Astrocyte (in vitro differentiated cells and primary cell): ENCODE measurements around the gene RSPH1. TPM values are rescaled to one million over a fixed set of nuclear protein-coding genes. Genes with fewer than 3 reads are reported as not detected.

Source experiments
- DNase-seq: peaks from one replicate; pipeline ENCODE4 v3.0.0-alpha.2; 2010; ENCODE audit warnings: low read depth
- FAIRE-seq: peaks from 2 replicates; lab custom pipeline; 2011; peaks lifted over from hg19 to GRCh38; lab: Jason Lieb, UNC
- H2AFZ ChIP-seq: 2 replicates; pipeline ENCODE4 v1.6.0; 2012; ENCODE audit warnings: low read depth, low read length, inconsistent platforms
- H3K27ac ChIP-seq: 2 replicates; pipeline ENCODE4 v1.5.1; 2011; ENCODE audit warnings: low read depth, low read length, inconsistent platforms
- H3K27me3 ChIP-seq: 2 replicates; pipeline ENCODE4 v1.6.0; 2011; ENCODE audit warnings: low read length, inconsistent platforms; ENCODE audit not compliant: insufficient read depth
- H3K36me3 ChIP-seq: 2 replicates; pipeline ENCODE4 v1.5.1; 2011; ENCODE audit warnings: low read length, inconsistent platforms; ENCODE audit not compliant: insufficient read depth
- H3K4me1 ChIP-seq: 2 replicates; pipeline ENCODE4 v1.5.1; 2011; ENCODE audit warnings: low read length, inconsistent platforms; ENCODE audit not compliant: insufficient read depth
- H3K4me2 ChIP-seq: 2 replicates; pipeline ENCODE4 v1.6.0; 2012; ENCODE audit warnings: low read length, inconsistent platforms
- H3K4me3 ChIP-seq: 2 replicates; pipeline ENCODE4 v1.5.1; 2011; ENCODE audit warnings: low read depth, mild to moderate bottlenecking, low read length, inconsistent platforms; ENCODE audit not compliant: insufficient read depth
- H3K79me2 ChIP-seq: 2 replicates; pipeline ENCODE4 v1.6.0; 2012; ENCODE audit warnings: mild to moderate bottlenecking, low read length, inconsistent platforms; ENCODE audit not compliant: insufficient read depth
- H3K9ac ChIP-seq: 2 replicates; pipeline ENCODE4 v1.6.0; 2012; ENCODE audit warnings: mild to moderate bottlenecking, low read length, inconsistent platforms
- H3K9me3 ChIP-seq: 2 replicates; pipeline ENCODE4 v1.5.1; 2012; ENCODE audit warnings: low read depth, mild to moderate bottlenecking, low read length, inconsistent platforms; ENCODE audit not compliant: insufficient read depth
- H4K20me1 ChIP-seq: 2 replicates; pipeline ENCODE4 v1.6.0; 2012; ENCODE audit warnings: low read length, inconsistent platforms; ENCODE audit not compliant: insufficient read depth
- H3K27ac Mint-ChIP-seq: one replicate; pipeline ENCODE4 v1.8.0; 2021; ENCODE audit warnings: mild to moderate bottlenecking, mixed read lengths; ENCODE audit not compliant: unreplicated experiment
- H3K27me3 Mint-ChIP-seq: one replicate; pipeline ENCODE4 v1.8.0; 2021; ENCODE audit warnings: low read depth, mixed read lengths; ENCODE audit not compliant: unreplicated experiment
- H3K36me3 Mint-ChIP-seq: one replicate; pipeline ENCODE4 v1.8.0; 2021; ENCODE audit warnings: low read depth, mixed read lengths; ENCODE audit not compliant: unreplicated experiment
- H3K4me1 Mint-ChIP-seq: one replicate; pipeline ENCODE4 v1.8.0; 2021; ENCODE audit warnings: low read depth, mixed read lengths; ENCODE audit not compliant: unreplicated experiment
- H3K4me3 Mint-ChIP-seq: one replicate; pipeline ENCODE4 v1.8.0; 2021; ENCODE audit warnings: mild to moderate bottlenecking, moderate library complexity, mixed read lengths; ENCODE audit not compliant: unreplicated experiment
- H3K9me3 Mint-ChIP-seq: one replicate; pipeline ENCODE4 v1.8.0; 2021; ENCODE audit warnings: mild to moderate bottlenecking, mixed read lengths; ENCODE audit not compliant: unreplicated experiment
- EZH2 ChIP-seq: IDR thresholded peaks from 2 replicates; pipeline ENCODE4 v1.6.1; 2012; ENCODE audit warnings: mild to moderate bottlenecking, low read length, inconsistent platforms; ENCODE audit not compliant: insufficient read depth
- total RNA-seq: library from RNA; stranded (reverse); gene quantifications from 2 replicates; pipeline ENCODE4 v1.2.1, GENCODE V29; 2021
- TF ChIP-seq, protein P1 (sequence below): IDR thresholded peaks from 2 replicates; pipeline ENCODE4 v1.5.1; 2011; ENCODE audit warnings: low read depth, mild to moderate bottlenecking, inconsistent platforms, low read length, moderate library complexity; ENCODE audit not compliant: insufficient read depth

Gene RSPH1
- total RNA-seq, 1 donor from 2014 or later = 0.43 TPM

GRCh38 chr21:42429856-42430255 lies 66.2 kb downstream of the RSPH1 start:
- H3K27ac Mint-ChIP-seq = no peak overlapping the region
- FAIRE-seq = no peak
- H3K9me3 Mint-ChIP-seq = peaks cover 11% of the 10 kb centered on the region

GRCh38 chr21:42429021-42429420 lies 67.0 kb downstream of the RSPH1 start:
- H3K9me3 Mint-ChIP-seq = peaks cover 11% of the 10 kb centered on the region
- no peaks in the 10 kb centered on the region for H4K20me1 ChIP-seq
- peaks cover 7% of the 10 kb centered on the region for H3K27me3 ChIP-seq
- DNase-seq = no peak
- H3K4me3 Mint-ChIP-seq = no peak overlapping the region
- H3K4me1 ChIP-seq = no peaks in the 10 kb centered on the region
- TF ChIP-seq, protein P1, sequence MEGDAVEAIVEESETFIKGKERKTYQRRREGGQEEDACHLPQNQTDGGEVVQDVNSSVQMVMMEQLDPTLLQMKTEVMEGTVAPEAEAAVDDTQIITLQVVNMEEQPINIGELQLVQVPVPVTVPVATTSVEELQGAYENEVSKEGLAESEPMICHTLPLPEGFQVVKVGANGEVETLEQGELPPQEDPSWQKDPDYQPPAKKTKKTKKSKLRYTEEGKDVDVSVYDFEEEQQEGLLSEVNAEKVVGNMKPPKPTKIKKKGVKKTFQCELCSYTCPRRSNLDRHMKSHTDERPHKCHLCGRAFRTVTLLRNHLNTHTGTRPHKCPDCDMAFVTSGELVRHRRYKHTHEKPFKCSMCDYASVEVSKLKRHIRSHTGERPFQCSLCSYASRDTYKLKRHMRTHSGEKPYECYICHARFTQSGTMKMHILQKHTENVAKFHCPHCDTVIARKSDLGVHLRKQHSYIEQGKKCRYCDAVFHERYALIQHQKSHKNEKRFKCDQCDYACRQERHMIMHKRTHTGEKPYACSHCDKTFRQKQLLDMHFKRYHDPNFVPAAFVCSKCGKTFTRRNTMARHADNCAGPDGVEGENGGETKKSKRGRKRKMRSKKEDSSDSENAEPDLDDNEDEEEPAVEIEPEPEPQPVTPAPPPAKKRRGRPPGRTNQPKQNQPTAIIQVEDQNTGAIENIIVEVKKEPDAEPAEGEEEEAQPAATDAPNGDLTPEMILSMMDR = no peak
- no peak for TF ChIP-seq EZH2
- H3K36me3 ChIP-seq = no peaks in the 10 kb centered on the region
- H3K9ac ChIP-seq = no peak overlapping the region
- H3K79me2 ChIP-seq = no peaks in the 10 kb centered on the region
- peaks cover 58% of the 10 kb centered on the region for H3K27me3 Mint-ChIP-seq
- no peak overlapping the region for H3K4me3 ChIP-seq
- no peak overlapping the region for H3K27ac Mint-ChIP-seq
- no peaks in the 10 kb centered on the region for H3K4me1 Mint-ChIP-seq
- H3K4me2 ChIP-seq = no peak overlapping the region
- no peak overlapping the region for H2AFZ ChIP-seq
- FAIRE-seq = no peak
- peaks cover 8% of the 10 kb centered on the region for H3K9me3 ChIP-seq
- H3K36me3 Mint-ChIP-seq = no peaks in the 10 kb centered on the region
- H3K27ac ChIP-seq = no peak overlapping the region

More at GRCh38 chr21:42429856-42430255, 66.2 kb downstream of the RSPH1 start:
- DNase-seq = no peak
- H3K4me1 ChIP-seq = no peaks in the 10 kb centered on the region
- peaks cover under 1% of the 10 kb centered on the region for H3K27me3 ChIP-seq
- H3K79me2 ChIP-seq = no peaks in the 10 kb centered on the region
- no peak overlapping the region for H2AFZ ChIP-seq
- no peak overlapping the region for H3K27ac ChIP-seq
- H4K20me1 ChIP-seq = no peaks in the 10 kb centered on the region
- H3K27me3 Mint-ChIP-seq = peaks cover 59% of the 10 kb centered on the region
- no peak overlapping the region for H3K4me3 ChIP-seq
- H3K4me3 Mint-ChIP-seq = no peak overlapping the region
- no peaks in the 10 kb centered on the region for H3K4me1 Mint-ChIP-seq
- TF ChIP-seq, protein P1 = no peak
- TF ChIP-seq EZH2 = no peak
- H3K9me3 ChIP-seq = peaks cover 8% of the 10 kb centered on the region
- no peak overlapping the region for H3K4me2 ChIP-seq
- H3K9ac ChIP-seq = no peak overlapping the region
- no peaks in the 10 kb centered on the region for H3K36me3 Mint-ChIP-seq
- no peaks in the 10 kb centered on the region for H3K36me3 ChIP-seq

GRCh38 chr21:42427809-42428419 lies 68.1 kb downstream of the RSPH1 start:
- H3K36me3 Mint-ChIP-seq = no peaks in the 10 kb centered on the region
- no peak for FAIRE-seq

More at GRCh38 chr21:42427809-42428419, 68.1 kb downstream of the RSPH1 start:
- peaks cover 57% of the 10 kb centered on the region for H3K27me3 Mint-ChIP-seq
- H3K4me3 Mint-ChIP-seq = no peak overlapping the region
- TF ChIP-seq, protein P1 = no peak
- Histone ChIP-seq H3K9me3 (peaks cover 8% of the 10 kb centered on the region), H3K36me3 (no peaks in the 10 kb centered on the region), H3K4me3 (no peak overlapping the region), H3K27ac (no peak overlapping the region), H4K20me1 (no peaks in the 10 kb centered on the region), H3K4me1 (no peaks in the 10 kb centered on the region), H3K4me2 (no peak overlapping the region), H2AFZ (no peak overlapping the region), H3K9ac (no peak overlapping the region), H3K27me3 (peaks cover 8% of the 10 kb centered on the region), H3K79me2 (no peaks in the 10 kb centered on the region)
- no peaks in the 10 kb centered on the region for H3K4me1 Mint-ChIP-seq
- no peak overlapping the region for H3K27ac Mint-ChIP-seq
- peaks cover 8% of the 10 kb centered on the region for H3K9me3 Mint-ChIP-seq
- no peak for DNase-seq
